CD4-positive, alpha-beta memory T cell (primary cell): ENCODE data around the gene CACNA2D1. TPM values are rescaled to one million over a fixed set of nuclear protein-coding genes. Genes with fewer than 3 reads are reported as not detected.

Experiments
- CTCF ChIA-PET: fragments of 350-600 bp; sonication (Branson Sonifier 250); formaldehyde crosslinking; loops from one replicate; lab custom pipeline; 2021; ENCODE audit warnings: inconsistent platforms; ENCODE audit not compliant: partially characterized antibody; lab: Charles Lee
- POLR2A ChIA-PET: fragments of 350-600 bp; sonication (Branson Sonifier 250); formaldehyde crosslinking; loops from one replicate; lab custom pipeline; 2021; ENCODE audit not compliant: partially characterized antibody; lab: Charles Lee
- DNase-seq, 5 donors: peaks; one replicate each; pipeline versions ENCODE4 v3.0.0 to v3.0.0-alpha.2; 2020 to 2022; ENCODE audit warnings: mixed read lengths in 1 of 5
- H3K27ac ChIP-seq: one replicate; pipeline ENCODE4 v1.7.0; 2013; ENCODE audit warnings: low read depth, low read length
- H3K27me3 ChIP-seq: 2 replicates; pipeline ENCODE4 v1.7.0; 2013; ENCODE audit warnings: mild to moderate bottlenecking, low read length, moderate library complexity; ENCODE audit not compliant: insufficient read depth
- H3K36me3 ChIP-seq: 2 replicates; pipeline ENCODE4 v1.7.0; 2013; ENCODE audit warnings: mild to moderate bottlenecking, low read length, moderate library complexity; ENCODE audit not compliant: insufficient read depth
- H3K4me1 ChIP-seq: 2 replicates; pipeline ENCODE4 v1.7.0; 2013; ENCODE audit warnings: mild to moderate bottlenecking, low read length, moderate library complexity; ENCODE audit not compliant: insufficient read depth
- H3K4me3 ChIP-seq, 2 donors: one replicate each; pipeline ENCODE4 v1.7.0; 2013; ENCODE audit warnings: low read length in 2 of 2, mild to moderate bottlenecking in 1 of 2
- H3K9me3 ChIP-seq, 2 donors: one replicate each; pipeline ENCODE4 v1.7.0; 2013; ENCODE audit warnings: low read length in 2 of 2, control low read depth in 1 of 2; ENCODE audit not compliant: control insufficient read depth in 1 of 2
- H3K27ac Mint-ChIP-seq, 7 donors: one replicate each; pipeline ENCODE4 v1.8.0; 2020 to 2021; ENCODE audit warnings: mixed read lengths in 7 of 7, mild to moderate bottlenecking in 6 of 7, inconsistent platforms in 3 of 7, moderate library complexity in 3 of 7
- H3K27me3 Mint-ChIP-seq, 2 donors: one replicate each; pipeline ENCODE4 v1.8.0; 2020 to 2021; ENCODE audit warnings: mixed read lengths in 2 of 2
- H3K36me3 Mint-ChIP-seq, 2 donors: one replicate each; pipeline ENCODE4 v1.8.0; 2020 to 2021; ENCODE audit warnings: mixed read lengths in 2 of 2, inconsistent platforms in 1 of 2, mild to moderate bottlenecking in 1 of 2
- H3K4me1 Mint-ChIP-seq, 4 donors: one replicate each; pipeline ENCODE4 v1.8.0; 2020 to 2021; ENCODE audit warnings: mixed read lengths in 4 of 4, mild to moderate bottlenecking in 1 of 4
- H3K4me3 Mint-ChIP-seq, 8 donors: one replicate each; pipeline ENCODE4 v1.8.0; 2020 to 2021; ENCODE audit warnings: mixed read lengths in 8 of 8, mild to moderate bottlenecking in 7 of 8, moderate library complexity in 6 of 8, inconsistent platforms in 3 of 8
- H3K9me3 Mint-ChIP-seq, 8 donors: one replicate each; pipeline ENCODE4 v1.8.0; 2020 to 2021; ENCODE audit warnings: mixed read lengths in 8 of 8, mild to moderate bottlenecking in 5 of 8, inconsistent platforms in 3 of 8, moderate library complexity in 1 of 8
- intact Hi-C: fragments of 100-400 bp; cut with micrococcal nuclease; formaldehyde crosslinking; loops from one replicate; pipeline ENCODE4 v1.15.1; 2023
- polyA plus RNA-seq, 2 donors: library from polyadenylated mRNA; unstranded; fragments of 300-500 nt; fragmentation: Illumina TruSeq; gene quantifications; one replicate each; pipeline ENCODE4 v1.2.3, GENCODE V29; 2021
- total RNA-seq, 2 experiments: library from RNA; stranded (reverse); gene quantifications; one replicate each; pipeline ENCODE4 v1.2.3, GENCODE V29; 2021

Gene CACNA2D1
- total and polyA plus RNA-seq, 4 experiments from 2014 or later = not detected

GRCh38 chr7:82194016-82194643 is 249.4 kb downstream of the CACNA2D1 start:
- CTCF ChIA-PET = no interaction called here
- H3K27ac Mint-ChIP-seq = no peak overlapping the region
- no peaks in the 10 kb centered on the region for H3K27me3 Mint-ChIP-seq
- no peak for DNase-seq
- no peaks in the 10 kb centered on the region for H3K36me3 ChIP-seq
- peaks cover 0 to 8% (median 5%) of the 10 kb centered on the region in 8 donors for H3K9me3 Mint-ChIP-seq
- no peak overlapping the region for H3K4me3 ChIP-seq
- H3K4me3 Mint-ChIP-seq = no peak overlapping the region
- H3K4me1 ChIP-seq = no peaks in the 10 kb centered on the region
- H3K27ac ChIP-seq = no peak overlapping the region
- no peaks in the 10 kb centered on the region for H3K27me3 ChIP-seq
- no peaks in the 10 kb centered on the region for H3K9me3 ChIP-seq
- intact Hi-C loops = no loop called here
- H3K36me3 Mint-ChIP-seq = no peaks in the 10 kb centered on the region
- H3K4me1 Mint-ChIP-seq = no peaks in the 10 kb centered on the region
- POLR2A ChIA-PET = no interaction called here

GRCh38 chr7:82188636-82189035 is 254.9 kb downstream of the CACNA2D1 start:
- H3K27ac ChIP-seq = no peak overlapping the region
- POLR2A ChIA-PET = no interaction called here
- H3K36me3 ChIP-seq = no peaks in the 10 kb centered on the region
- Mint-ChIP-seq H3K36me3 (no peaks in the 10 kb centered on the region), H3K27me3 (no peaks in the 10 kb centered on the region), H3K4me1 (no peaks in the 10 kb centered on the region), H3K4me3 (no peak overlapping the region), H3K27ac (no peak overlapping the region), H3K9me3 (peaks cover 0 to 6% (median 2%) of the 10 kb centered on the region in 8 donors)
- no peak overlapping the region for H3K4me3 ChIP-seq
- CTCF ChIA-PET = no interaction called here
- no peaks in the 10 kb centered on the region for H3K4me1 ChIP-seq
- intact Hi-C loops = no loop called here
- H3K27me3 ChIP-seq = no peaks in the 10 kb centered on the region
- no peak for DNase-seq
- no peaks in the 10 kb centered on the region for H3K9me3 ChIP-seq

GRCh38 chr7:82185443-82185842 is 258.1 kb downstream of the CACNA2D1 start:
- no peak overlapping the region for H3K4me3 ChIP-seq
- no peaks in the 10 kb centered on the region for H3K27me3 Mint-ChIP-seq
- no peak for DNase-seq
- H3K36me3 ChIP-seq = no peaks in the 10 kb centered on the region
- no peaks in the 10 kb centered on the region for H3K4me1 Mint-ChIP-seq
- H3K9me3 ChIP-seq = no peaks in the 10 kb centered on the region
- H3K4me3 Mint-ChIP-seq = no peak overlapping the region
- intact Hi-C loops = no loop called here
- ChIA-PET POLR2A (no interaction called here), CTCF (no interaction called here)
- H3K4me1 ChIP-seq = no peaks in the 10 kb centered on the region
- no peaks in the 10 kb centered on the region for H3K36me3 Mint-ChIP-seq
- no peak overlapping the region for H3K27ac ChIP-seq
- H3K27ac Mint-ChIP-seq = no peak overlapping the region
- peaks cover 0 to 10% (median 3%) of the 10 kb centered on the region in 8 donors for H3K9me3 Mint-ChIP-seq
- no peaks in the 10 kb centered on the region for H3K27me3 ChIP-seq

- H3K4me1 Mint-ChIP-seq = no peaks in the 10 kb centered on the region
- intact Hi-C loops = no loop called here
- Histone ChIP-seq H3K27me3 (no peaks in the 10 kb centered on the region), H3K27ac (no peak overlapping the region), H3K36me3 (no peaks in the 10 kb centered on the region), H3K4me3 (no peak overlapping the region), H3K9me3 (no peaks in the 10 kb centered on the region), H3K4me1 (no peaks in the 10 kb centered on the region)
- ChIA-PET CTCF (no interaction called here), POLR2A (no interaction called here)
- H3K27me3 Mint-ChIP-seq = no peaks in the 10 kb centered on the region
- H3K27ac Mint-ChIP-seq = no peak overlapping the region
- H3K9me3 Mint-ChIP-seq = peaks cover 0 to 12% (median 3%) of the 10 kb centered on the region in 8 donors
- no peak for DNase-seq
- no peaks in the 10 kb centered on the region for H3K36me3 Mint-ChIP-seq
- no peak overlapping the region for H3K4me3 Mint-ChIP-seq
Observed at GRCh38 chr7:82183634-82184033, 259.9 kb downstream of the CACNA2D1 start.

GRCh38 chr7:82179311-82179710 is 264.3 kb downstream of the CACNA2D1 start:
- Histone ChIP-seq H3K9me3 (no peaks in the 10 kb centered on the region), H3K4me1 (no peaks in the 10 kb centered on the region), H3K36me3 (no peaks in the 10 kb centered on the region), H3K27ac (no peak overlapping the region), H3K4me3 (no peak overlapping the region), H3K27me3 (no peaks in the 10 kb centered on the region)
- H3K27me3 Mint-ChIP-seq = no peaks in the 10 kb centered on the region
- H3K27ac Mint-ChIP-seq = no peak overlapping the region
- CTCF ChIA-PET = no interaction called here
- no peaks in the 10 kb centered on the region for H3K4me1 Mint-ChIP-seq
- no peaks in the 10 kb centered on the region for H3K36me3 Mint-ChIP-seq
- no peak overlapping the region for H3K4me3 Mint-ChIP-seq
- POLR2A ChIA-PET = no interaction called here
- peaks cover 0 to 10% (median 3%) of the 10 kb centered on the region in 8 donors for H3K9me3 Mint-ChIP-seq
- intact Hi-C loops = no loop called here
- no peak for DNase-seq

GRCh38 chr7:82175319-82175718 is 268.3 kb downstream of the CACNA2D1 start:
- H3K36me3 Mint-ChIP-seq = no peaks in the 10 kb centered on the region

GRCh38 chr7:82173400-82174021 is 270.1 kb downstream of the CACNA2D1 start:
- H3K27me3 ChIP-seq = no peaks in the 10 kb centered on the region
- ChIA-PET POLR2A (no interaction called here), CTCF (no interaction called here)
- DNase-seq = no peak
- no peaks in the 10 kb centered on the region for H3K9me3 ChIP-seq
- Mint-ChIP-seq H3K27ac (no peak overlapping the region), H3K9me3 (peaks cover 0 to 6% (median 0%) of the 10 kb centered on the region in 8 donors), H3K4me1 (no peaks in the 10 kb centered on the region), H3K36me3 (no peaks in the 10 kb centered on the region), H3K4me3 (no peak overlapping the region), H3K27me3 (no peaks in the 10 kb centered on the region)
- no peak overlapping the region for H3K4me3 ChIP-seq
- H3K27ac ChIP-seq = no peak overlapping the region
- no peaks in the 10 kb centered on the region for H3K36me3 ChIP-seq
- H3K4me1 ChIP-seq = no peaks in the 10 kb centered on the region
- intact Hi-C loops = no loop called here

More at GRCh38 chr7:82175319-82175718, 268.3 kb downstream of the CACNA2D1 start:
- Histone ChIP-seq H3K27me3 (no peaks in the 10 kb centered on the region), H3K4me1 (no peaks in the 10 kb centered on the region), H3K27ac (no peak overlapping the region), H3K4me3 (no peak overlapping the region), H3K36me3 (no peaks in the 10 kb centered on the region), H3K9me3 (no peaks in the 10 kb centered on the region)
- Mint-ChIP-seq H3K27me3 (no peaks in the 10 kb centered on the region), H3K9me3 (peaks cover 0 to 6% (median 1%) of the 10 kb centered on the region in 8 donors), H3K4me3 (no peak overlapping the region), H3K27ac (no peak overlapping the region), H3K4me1 (no peaks in the 10 kb centered on the region)
- intact Hi-C loops = no loop called here
- ChIA-PET POLR2A (no interaction called here), CTCF (no interaction called here)
- DNase-seq = no peak
